Right renal cortex interstitium (tissue), 3 donors: Measurements from ENCODE around the gene RUFY4. TPM values are rescaled to one million over a fixed set of nuclear protein-coding genes. Genes with fewer than 3 reads are reported as not detected.

Experiments
- DNase-seq, 3 donors: peaks; one replicate each; pipeline ENCODE4 v3.0.0-alpha.2; 2013; ENCODE audit warnings: low read depth in 3 of 3, low spot score in 2 of 3
- polyA plus RNA-seq, 3 donors: library from polyadenylated mRNA; unstranded; fragments of 120-200 nt; gene quantifications; one replicate each; pipeline ENCODE4 v1.2.1, GENCODE V29; 2013; ENCODE audit not compliant: insufficient read length in 3 of 3

Gene RUFY4
- polyA plus RNA-seq, 3 donors, result 0.08 to 0.24 (median 0.24) TPM

GRCh38 chr2:218130377-218130776, 61.3 kb downstream of the RUFY4 start:
- no peak for DNase-seq

GRCh38 chr2:218130822-218131221, 61.8 kb downstream of the RUFY4 start:
- DNase-seq, result no peak

- DNase-seq, result no peak
Measured at GRCh38 chr2:218137514-218137913, 68.5 kb downstream of the RUFY4 start.

GRCh38 chr2:218138047-218138446, 69.0 kb downstream of the RUFY4 start:
- DNase-seq, result no peak

Other genes starting within 250 kb of the RUFY4 start
- gene TNS1, start 66.3 kb upstream of the RUFY4 start, polyA plus RNA-seq, result 10 to 100 TPM; 55.2 to 58.0 (median 56.0) TPM
- under 1 TPM; 0.08 to 0.28 (median 0.15) TPM for gene CXCR2, start 56.8 kb downstream of the RUFY4 start, polyA plus RNA-seq
- gene CXCR1, start 97.7 kb downstream of the RUFY4 start, polyA plus RNA-seq, result not detected
- 100 to 1,000 TPM; 255 to 260 (median 256) TPM for gene ARPC2, start 147.9 kb downstream of the RUFY4 start, polyA plus RNA-seq
- gene GPBAR1, start 191.8 kb downstream of the RUFY4 start, polyA plus RNA-seq, result 1 to 10 TPM; 1.6 to 2.5 (median 1.8) TPM
- 100 to 1,000 TPM; 124 to 147 (median 128) TPM for gene AAMP, start 200.9 kb downstream of the RUFY4 start, polyA plus RNA-seq
- gene PNKD, start 201.3 kb downstream of the RUFY4 start, polyA plus RNA-seq, result 10 to 100 TPM; 89.9 to 98.8 (median 89.9) TPM
- gene TMBIM1, start 223.2 kb downstream of the RUFY4 start, polyA plus RNA-seq, result 100 to 1,000 TPM in 1 of 3 donors, 10 to 100 TPM in 2; 90.0 to 103 (median 96.6) TPM